ENCODE results near the gene HIBADH.
"Not testable (repeated sequence)": the region's sequence is repeated elsewhere in the genome, so short reads cannot be mapped to it uniquely, and the experiment has no call there.

HIBADH gene

DNA sequence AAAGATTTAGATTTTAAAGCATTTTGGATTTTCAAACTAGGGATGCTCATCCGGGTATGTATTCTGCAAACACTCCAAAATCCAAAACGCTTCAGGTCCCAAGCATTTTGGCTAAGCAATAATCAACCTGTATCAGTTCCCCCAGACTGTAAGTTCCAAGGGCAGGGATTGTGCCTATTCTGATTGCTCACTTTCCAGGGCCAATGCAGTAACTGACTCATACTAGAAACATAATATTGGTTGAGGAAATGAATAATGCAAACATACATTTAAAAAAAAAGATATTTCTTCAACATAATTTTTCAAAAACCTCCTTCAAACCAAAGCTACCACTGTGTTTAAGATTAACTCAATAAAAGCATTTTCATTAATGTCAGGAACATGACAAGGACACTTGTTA lies 69.5 kb downstream of the HIBADH start:
- DNase-seq: no peak

DNA sequence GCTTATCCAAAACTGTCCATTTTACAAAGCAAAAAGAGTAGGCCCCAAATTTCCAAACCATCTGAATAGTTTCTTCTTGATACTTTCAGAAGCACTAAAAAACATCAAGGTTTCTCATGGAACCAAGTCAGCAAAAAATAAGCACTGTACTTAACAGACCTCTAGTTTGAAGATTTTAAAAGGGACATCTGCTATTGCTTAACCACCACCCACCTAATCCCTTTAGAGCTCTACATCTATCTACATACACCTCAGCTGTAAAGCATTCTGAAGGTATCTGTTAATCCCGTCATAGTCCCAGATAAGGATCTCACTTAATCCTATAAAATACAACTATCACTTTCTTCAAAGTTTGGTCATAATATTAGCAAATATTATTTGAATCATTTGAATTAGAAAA lies 72.3 kb downstream of the HIBADH start:
- no peak for DNase-seq

DNA sequence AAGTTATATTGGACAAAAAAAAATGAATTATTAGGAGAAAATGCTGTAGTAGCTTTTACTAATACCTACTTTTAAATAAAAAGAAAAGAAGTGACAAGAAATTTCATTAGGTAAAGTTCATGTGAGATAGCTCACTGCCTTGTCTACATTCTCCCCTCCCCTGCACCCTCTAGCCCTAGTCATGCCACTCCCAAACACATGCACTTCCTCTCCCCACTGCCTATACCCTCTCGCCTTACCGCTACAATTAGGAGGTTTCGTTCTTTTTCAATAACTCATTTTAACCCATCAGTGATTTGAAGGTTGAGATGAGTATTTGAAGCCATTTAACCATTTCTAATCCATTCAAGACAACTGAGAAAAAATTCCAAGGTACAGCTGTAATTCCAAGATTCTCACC lies 75.3 kb downstream of the HIBADH start:
- DNase-seq: no peak

DNA sequence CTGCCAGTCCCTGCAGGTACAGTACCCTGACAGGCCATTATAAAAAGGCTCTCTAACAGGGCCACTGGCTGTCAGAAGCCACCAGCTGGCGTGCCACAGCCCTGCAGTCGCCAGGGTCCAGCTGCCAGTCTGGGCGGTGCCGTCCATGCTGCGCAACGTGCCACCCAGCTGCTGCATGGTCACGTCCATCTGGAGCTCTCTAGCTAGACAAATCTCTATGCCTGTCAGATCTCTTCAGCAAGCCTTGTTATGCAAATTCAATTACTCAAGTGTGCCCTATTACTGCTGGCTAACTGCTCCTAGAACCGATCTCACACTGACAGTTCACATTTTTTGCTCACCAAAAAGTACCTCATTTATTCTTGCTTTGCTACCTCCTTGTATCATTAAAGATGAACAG lies 75.9 kb downstream of the HIBADH start:
- no peak for DNase-seq

DNA sequence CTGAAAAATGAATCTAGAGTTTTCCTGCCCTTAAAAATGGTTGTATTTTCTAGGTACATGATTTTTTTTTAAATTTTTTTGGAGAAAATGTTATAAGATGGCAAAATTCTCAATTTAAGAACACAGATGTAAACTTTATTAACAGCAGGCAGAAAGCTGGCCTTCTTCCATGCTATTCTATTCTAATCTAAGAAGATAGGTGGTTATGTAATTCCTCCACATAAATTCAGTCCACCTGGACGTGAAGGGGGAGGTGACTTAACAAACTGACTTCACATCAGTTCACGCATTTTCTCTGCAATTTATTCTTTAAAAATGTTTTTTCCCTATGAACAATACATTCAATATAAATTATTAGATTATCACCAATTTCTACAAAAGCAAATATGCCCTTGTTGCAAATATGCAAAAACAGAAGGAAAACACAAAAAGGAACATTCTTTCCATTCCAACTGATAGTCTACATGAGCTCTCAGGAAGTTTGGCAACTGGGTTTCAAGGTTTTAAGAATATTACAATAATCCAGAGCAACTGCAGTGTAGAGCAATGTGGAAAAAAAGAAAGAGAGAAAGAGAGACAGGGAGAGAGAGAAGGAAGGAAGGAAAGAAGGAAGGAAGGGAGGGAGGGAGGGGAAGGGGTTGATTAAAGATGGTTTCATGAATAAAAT lies 76.8 kb downstream of the HIBADH start:
- DNase-seq: no peak

DNA sequence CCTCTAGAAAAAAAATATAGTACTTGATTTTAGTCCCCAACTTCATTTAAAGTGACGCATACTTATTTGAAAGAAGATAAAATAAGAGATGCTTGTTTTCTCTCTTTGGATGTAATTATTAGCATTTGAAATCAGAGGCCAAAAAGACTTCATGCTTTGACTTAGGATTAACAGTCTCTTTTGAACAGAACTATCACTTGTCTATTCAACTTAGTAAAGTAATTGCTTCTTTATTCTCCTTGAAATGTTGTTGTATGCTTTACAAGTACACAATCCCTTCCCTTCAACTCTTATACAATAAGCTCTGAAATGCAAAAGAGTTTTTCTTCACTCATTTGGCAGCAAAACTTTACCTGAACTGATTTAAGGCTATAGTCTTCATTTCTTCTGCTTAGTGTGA lies 80.8 kb downstream of the HIBADH start:
- DNase-seq: no peak

DNA sequence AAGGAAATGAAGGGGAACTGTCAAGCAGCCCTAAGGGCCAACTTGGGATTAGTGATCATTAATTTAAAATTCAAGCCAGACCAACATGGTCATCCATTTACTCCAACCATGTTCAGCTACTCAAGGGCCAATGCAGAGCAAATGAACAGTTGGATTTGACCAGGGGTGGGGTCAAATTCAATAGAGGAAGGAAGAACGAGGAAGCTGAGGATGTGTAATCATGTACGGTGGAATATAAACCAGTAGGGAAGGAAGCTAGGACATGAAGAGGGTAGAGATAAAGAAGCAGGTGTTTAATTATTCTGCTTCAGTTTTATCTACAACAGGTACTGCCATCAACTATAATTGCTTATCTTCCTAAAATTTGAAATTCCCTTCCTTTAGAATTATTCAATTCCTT lies 81.6 kb downstream of the HIBADH start:
- no peak for DNase-seq

DNA sequence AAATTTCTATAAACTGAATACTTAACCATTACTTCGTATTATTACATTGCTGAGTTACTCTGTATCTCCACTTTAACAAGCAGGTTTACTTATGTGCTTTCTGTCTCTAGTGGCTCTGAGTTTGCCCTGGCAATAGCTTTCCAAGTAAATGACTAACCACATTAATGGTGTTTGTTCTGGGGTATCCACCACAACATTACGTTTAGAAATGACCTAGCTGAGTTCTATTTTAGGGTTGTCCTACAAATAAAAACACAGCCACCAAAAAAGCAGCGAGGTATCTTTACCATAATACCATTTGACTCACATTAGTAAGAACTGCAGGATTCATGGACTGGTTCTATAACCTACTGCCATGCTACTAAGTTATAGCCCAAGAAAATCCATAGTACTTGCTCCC lies 83.1 kb downstream of the HIBADH start:
- DNase-seq: no peak

DNA sequence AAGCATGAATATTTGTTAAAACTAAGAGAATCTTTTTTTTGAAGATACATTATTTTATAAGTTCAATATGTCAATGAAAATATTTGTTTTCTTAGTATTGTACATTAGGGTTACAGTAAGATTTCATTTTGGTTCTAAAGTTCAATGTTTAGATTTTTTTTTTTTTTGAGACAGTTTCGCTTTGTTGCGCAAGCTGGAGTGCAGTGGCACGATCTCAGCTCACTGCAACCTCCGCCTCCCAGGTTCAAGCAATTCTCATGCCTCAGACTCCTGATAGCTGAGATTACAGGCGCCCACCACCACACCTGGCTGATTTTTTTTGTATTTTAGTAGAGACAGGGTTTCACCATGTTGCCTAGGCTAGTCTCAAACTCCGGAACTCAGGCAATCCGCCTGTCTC lies 84.5 kb downstream of the HIBADH start:
- DNase-seq: not testable (repeated sequence)

DNA sequence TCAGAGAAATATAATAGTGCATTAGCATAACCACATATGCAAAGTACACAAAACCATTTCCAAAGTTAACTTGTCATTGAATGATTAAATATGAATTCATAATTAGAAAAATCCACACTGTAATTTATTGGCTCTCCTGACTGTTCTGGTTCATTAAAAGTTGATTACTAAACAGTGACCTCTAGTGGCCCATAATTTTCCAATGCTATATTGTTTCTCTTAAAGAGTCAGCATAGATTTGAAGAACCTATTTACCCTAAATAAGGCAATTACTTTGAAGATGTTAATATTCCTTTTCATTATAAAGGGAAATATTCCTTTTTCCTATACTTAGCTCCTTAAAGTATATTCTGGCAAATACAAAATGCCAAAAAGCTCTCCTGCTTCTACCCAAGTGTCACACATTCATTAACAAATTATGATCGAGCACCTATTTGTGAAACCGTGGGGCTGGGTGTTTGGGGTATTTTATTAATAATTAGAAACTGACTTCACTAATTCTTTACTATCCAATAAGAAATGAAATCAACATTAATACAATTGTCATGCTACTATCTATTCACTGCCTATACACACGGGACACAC lies 86.2 kb downstream of the HIBADH start:
- DNase-seq: no peak

DNA sequence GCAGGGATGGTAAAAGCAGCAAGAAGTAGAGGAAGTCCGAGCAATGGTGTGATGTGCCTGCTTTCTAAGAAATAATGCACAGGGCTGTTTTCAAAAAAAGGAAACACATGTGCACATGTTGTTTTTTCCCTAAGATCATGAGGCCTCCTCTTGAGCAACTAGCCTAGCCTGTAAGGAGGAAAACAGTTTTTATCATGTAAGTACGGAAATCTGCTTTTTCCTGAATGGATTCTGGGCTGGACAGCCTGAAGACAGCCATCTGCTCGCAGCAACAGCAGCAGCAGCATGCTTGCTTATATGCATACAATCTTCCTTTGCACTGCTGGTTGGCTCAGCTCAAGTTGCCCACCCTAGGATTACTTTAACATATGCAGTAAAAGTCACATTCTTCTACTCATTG lies 87.1 kb downstream of the HIBADH start:
- no peak for DNase-seq

DNA sequence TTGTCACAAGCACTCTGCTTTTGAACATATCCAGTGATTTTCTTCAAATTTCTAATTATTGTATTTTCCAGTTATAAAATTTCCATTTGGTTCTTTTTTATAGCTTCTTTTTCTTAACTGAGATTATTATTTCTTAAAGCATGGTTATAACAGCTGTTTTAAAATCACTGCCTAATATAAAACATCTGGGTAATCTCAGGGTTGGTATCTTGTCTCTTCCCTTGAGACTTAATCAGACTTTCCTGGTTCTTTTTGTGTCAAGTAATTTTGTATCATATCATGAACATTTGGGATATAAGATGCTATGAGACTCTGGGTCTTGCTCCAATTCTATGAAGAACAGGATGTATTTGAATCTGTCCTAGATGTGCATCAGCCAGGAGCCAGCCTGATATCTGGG lies 93.6 kb downstream of the HIBADH start:
- DNase-seq: no peak

DNA sequence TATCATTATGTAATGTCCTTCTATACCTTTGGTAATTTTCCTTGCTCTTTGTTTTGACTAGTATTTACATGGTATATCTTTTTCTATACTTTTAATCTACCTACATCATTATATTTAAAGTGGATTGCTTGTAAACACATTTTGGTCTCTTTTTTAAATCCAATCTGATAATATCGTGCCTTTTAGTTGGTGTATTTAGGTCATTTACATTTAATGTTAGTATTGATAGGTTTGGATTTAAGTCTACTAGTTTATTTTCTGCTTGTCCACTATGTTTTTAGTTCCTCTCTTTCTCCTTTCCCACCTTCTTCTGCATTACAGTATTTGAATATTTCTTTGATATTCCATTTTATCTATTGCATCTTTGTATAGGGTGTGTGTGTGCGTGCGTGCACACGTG lies 95.4 kb downstream of the HIBADH start:
- no peak for DNase-seq

DNA sequence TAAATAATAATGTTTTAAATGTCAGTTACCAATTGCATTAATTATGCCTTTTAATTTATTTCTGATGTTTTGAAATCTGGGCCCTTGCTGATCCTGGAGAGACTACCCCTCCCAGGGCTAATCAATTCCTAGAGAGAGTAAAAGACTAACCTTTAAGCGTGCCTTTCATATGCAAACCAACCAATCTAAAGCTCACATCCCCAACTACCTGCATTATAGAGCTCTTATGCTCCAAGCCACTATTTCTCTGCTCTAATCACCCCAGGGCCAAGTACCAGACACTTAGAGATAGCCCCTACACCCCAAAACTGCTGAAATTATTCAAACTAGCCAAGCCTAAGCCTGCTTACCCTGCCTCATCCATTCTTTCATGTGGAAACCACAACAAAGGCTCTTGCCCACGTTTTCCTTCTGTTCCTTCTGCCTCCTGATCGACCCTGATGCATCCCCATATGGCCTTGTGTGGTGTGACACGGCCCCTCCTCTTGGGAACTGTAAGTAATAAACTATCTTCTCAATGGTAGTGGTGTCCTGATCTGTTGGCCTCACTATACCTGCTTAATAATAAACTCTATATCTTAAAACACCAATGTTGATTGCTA lies 97.7 kb downstream of the HIBADH start:
- no peak for DNase-seq

DNA sequence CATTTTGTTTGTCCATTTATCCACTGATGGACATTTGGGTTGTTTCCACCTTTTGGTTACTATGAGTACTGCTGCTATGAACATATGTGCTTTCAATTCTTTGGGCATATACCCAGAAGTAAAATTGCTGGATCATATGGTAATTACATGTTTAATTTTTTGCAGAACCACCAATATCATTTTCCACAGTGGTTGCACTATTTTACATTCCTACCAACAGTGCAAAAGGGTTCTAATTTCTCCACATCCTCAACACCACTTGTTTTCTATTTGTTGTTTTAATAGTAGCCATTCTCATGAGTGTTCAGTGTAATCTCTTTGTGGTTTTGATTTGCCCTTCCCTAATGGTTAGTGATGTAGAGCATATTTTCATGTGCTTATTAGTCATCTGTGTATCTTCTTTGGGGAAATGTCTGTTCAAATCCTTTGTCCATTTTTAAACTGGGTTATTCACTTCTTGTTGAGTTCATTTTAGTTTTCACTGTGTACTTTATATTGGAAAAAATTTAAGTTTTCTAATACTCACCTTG lies 101.9 kb downstream of the HIBADH start:
- no peak for DNase-seq

DNA sequence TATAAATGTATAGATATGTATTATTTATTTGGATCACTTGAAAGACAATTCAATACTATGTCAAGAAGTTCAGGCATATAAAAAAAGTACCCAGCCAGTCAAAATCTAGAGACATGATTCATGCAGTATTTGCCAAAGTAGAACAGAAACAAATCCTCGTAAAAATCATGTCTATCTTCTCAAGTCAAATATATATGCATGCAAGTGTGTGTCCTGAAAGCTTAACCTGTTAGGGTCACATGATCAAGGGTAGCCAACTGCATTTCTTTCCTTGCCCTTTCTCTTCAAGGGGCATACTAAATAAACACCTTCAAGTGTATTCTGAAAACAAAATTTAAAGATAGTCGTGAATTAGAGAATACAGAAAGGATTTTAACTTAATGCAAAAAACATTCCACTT lies 107.0 kb downstream of the HIBADH start:
- no peak for DNase-seq

DNA sequence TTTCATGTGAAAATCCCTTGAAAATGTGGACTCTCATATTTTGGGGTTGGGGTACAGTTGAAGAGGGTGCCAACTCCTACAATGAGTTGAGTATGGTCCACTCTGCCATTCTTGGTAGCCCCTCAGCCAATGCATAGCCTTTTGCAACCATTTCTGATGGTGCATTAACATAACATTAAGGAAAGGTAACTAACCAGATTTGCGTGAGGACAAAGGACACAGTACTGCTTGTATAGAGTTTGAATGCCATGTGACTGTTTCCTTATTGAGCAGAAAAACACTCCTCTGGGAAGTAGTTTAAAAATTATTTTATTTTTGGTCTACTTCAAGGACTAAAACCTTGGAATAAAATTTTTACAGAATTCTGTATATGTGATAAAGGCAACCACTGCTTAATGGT lies 107.9 kb downstream of the HIBADH start:
- DNase-seq: no peak

DNA sequence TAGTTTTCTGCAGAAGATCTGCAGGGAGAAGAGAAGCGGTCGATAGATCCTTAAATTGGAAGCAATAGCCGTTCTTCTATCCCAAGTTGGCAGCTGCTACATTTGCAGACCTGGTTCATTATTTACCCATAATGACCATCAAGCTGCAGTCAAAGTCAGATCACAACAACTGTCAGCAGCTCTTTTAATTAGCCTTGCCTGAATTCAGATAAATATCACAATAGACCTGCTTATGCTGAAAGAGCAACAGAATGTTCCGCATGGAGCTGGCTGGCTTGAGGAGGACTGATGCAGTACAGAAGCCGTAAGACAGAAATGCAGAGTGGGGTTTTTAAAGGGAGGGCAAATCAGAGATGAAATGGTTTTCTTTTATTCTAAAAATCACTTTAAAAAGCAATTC lies 109.4 kb downstream of the HIBADH start:
- DNase-seq: no peak

DNA sequence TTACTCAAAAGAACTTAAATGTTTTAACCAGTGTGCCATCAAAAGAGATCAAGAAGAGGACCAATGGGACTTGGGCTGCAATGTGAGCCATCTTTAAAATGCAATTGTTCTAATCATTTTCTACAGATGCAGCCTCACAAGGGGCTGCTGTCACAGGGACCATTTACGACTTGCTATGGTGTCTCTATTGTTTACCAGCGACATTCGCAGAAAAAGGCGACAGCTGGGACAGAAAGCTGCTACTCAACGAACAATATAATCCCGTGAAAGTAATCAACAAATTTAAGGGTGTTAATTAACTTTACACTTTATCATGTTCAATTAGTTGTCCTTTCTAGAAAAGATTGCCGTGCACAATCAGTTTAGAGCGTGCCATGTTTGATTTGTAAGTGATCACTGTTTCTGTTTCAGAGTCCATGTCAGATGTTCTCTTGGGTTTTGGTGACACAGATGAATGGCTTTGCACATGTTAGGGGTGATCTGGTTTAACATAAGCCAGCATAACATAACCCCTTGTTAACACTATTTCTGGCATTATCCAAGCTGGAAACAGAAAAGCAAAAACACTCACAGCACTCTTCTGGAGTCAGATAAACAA lies 110.8 kb downstream of the HIBADH start:
- no peak for DNase-seq

DNA sequence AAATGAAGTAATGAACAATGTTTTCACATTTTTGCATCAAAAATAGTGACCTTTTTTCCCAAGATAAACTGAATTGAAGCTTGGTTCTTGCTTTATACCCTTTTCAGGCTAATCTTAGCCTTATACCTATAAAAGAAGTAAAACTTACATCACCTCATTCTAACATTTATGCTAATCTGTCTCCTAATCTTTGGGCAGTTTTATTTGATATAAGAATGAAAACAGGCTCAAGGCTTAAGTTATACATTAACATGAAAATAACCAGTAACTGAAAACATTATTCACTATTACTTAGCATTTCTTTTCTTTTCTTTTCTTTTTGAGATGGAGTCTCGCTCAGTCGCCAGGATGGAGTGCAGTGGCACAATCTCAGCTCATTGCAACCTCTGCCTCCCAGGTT lies 113.1 kb downstream of the HIBADH start:
- DNase-seq: no peak

DNA sequence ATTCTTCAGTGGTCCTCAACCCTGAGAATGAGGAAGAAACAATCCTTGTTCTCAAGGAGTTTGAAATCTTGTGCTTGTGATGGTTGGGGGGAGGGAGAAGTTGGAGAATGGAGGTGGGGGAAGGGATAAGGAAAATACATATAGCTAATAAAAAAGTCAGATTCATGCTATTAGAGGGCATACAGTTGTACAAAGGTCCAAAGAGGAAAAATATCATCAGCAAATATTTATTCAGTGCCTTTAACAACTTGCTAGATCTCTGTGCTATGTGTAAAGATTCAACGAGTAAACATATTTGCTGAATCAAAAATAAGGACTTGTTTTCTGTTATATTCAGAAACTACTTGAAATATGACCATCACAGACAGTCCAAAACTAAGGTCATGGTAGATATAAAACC lies 114.4 kb downstream of the HIBADH start:
- no peak for DNase-seq

DNA sequence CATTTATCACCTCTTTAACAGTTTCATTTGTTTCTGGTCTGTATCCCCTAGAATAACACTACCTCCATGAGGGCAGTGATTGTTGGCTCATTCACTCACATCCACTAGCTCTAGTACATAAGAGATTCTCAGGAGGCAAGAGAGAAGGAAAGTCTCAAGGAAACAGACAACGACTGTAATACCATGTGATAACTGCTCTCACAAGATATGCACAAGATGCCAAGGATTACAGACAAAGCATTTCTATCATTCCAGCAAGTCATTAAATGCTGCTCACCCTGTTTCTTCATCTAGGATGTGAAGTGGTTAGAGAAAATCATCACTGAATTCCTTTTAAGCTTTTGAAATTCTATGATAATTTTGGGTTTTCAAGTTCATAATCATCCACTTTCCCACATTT lies 115.3 kb downstream of the HIBADH start:
- no peak for DNase-seq

DNA sequence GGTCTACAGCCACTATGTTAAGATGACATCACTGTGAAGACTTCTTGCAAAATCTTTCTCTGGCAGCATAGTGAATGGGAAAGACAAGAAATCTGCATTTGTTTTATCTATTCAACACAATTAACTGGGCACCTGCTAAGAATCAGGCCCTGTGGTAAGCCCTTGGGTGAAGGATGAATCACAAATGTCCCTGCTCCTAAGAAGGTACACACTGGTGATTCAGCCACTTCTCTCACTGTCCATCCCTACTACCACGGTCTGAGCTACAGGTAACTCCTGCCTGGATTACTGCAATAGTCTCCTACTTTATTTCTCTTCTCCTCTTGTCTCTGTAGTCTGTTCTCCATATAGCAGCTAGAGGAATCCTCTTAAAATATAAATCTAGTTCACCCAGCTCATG lies 116.1 kb downstream of the HIBADH start:
- DNase-seq: no peak

DNA sequence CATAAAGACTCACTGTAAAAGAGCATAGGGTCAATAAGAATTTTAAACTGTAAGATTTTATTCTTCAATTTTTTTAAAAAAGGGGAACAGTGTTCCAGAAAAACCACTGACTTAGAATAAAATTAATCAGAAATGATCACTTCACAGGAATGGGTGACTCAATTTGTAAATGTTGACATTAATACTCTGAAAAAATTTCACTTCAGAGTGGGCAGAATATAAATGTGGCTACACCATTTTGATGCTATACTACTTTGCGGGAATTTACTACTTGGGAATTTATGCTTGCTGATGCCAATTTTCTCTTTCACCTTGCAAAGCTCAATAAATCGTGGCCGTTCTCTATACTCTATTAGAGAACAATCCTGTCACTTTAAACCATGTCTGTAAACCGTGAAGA lies 126.9 kb downstream of the HIBADH start:
- no peak for DNase-seq

Measured in cortex of kidney (tissue), 1 donor.